KMS-11 (cell line): ENCODE data around the gene MTIF3.
A peak's percentile ranks its signal among the peaks of the same experiment; 100 is the strongest.

ENCODE experiments used
- H2AFZ ChIP-seq: fragments of 200-600 bp; sonication (generic); 2 replicates; pipeline ENCODE4 v1.6.1; 2016; ENCODE audit warnings: antibody characterized with exemption, mixed run types, low read depth
- H3K27ac ChIP-seq: fragments of 200-600 bp; sonication (generic); 2 replicates; pipeline ENCODE4 v1.6.1; 2016; ENCODE audit warnings: mild to moderate bottlenecking, mixed run types
- H3K27me3 ChIP-seq: fragments of 200-600 bp; sonication (generic); 2 replicates; pipeline ENCODE4 v1.6.1; 2017; ENCODE audit warnings: mild to moderate bottlenecking, low read depth, mixed run types, moderate library complexity; ENCODE audit not compliant: insufficient read depth
- H3K36me3 ChIP-seq: fragments of 200-600 bp; sonication (generic); 2 replicates; pipeline ENCODE4 v1.6.1; 2017; ENCODE audit warnings: mild to moderate bottlenecking, mixed run types; ENCODE audit not compliant: insufficient read depth
- H3K4me1 ChIP-seq: fragments of 200-600 bp; sonication (generic); 2 replicates; pipeline ENCODE4 v1.6.1; 2016; ENCODE audit warnings: mild to moderate bottlenecking, low read depth, mixed run types; ENCODE audit not compliant: poor library complexity, severe bottlenecking
- H3K4me2 ChIP-seq: fragments of 200-600 bp; sonication (generic); 2 replicates; pipeline ENCODE4 v1.7.0; 2016; ENCODE audit warnings: mild to moderate bottlenecking, mixed run types
- H3K4me3 ChIP-seq: fragments of 200-600 bp; sonication (generic); IDR thresholded peaks from 2 replicates; pipeline ENCODE4 v1.6.1; 2017; ENCODE audit warnings: low read depth, low read length, mixed read lengths; ENCODE audit not compliant: insufficient read depth
- H3K79me2 ChIP-seq: fragments of 200-600 bp; sonication (generic); 2 replicates; pipeline ENCODE4 v1.6.1; 2016; ENCODE audit warnings: low read depth, mixed run types; ENCODE audit not compliant: insufficient read depth
- H3K9ac ChIP-seq: fragments of 200-600 bp; sonication (generic); 2 replicates; pipeline ENCODE4 v1.6.1; 2016; ENCODE audit warnings: mild to moderate bottlenecking, mixed run types
- H4K20me1 ChIP-seq: fragments of 200-600 bp; sonication (generic); 2 replicates; pipeline ENCODE4 v1.6.1; 2016; ENCODE audit warnings: mild to moderate bottlenecking, mixed run types; ENCODE audit not compliant: insufficient read depth
- TF ChIP-seq, protein P1 (sequence below): fragments of 200-600 bp; sonication (generic); conservative IDR thresholded peaks from 2 replicates; pipeline ENCODE4 v1.6.1; 2017; ENCODE audit warnings: low read depth, mild to moderate bottlenecking, antibody characterized with exemption, low read length, moderate library complexity, mixed read lengths

The MTIF3 gene

DNA sequence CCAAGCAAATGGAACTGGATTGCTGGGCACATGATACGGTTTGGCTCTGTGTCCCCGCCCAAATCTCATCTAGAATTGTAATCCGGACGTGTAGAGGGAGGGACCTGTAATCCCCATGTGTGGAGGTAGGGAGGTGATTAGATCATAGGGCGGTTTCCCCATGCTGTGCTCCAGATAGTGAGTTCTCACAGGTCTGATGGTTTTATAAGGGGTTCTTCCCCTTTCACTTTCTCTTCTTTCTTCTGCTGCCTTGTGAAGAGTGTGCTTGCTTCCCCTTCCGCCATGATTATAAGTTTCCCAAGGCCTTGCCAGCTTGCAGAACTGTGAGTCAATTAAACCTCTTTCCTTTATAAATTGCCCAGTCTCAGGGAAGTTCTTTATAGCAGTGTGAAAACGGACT lies 32.6 kb upstream of the MTIF3 start:
- H3K9ac ChIP-seq: no peak overlapping the region
- no peak overlapping the region for H3K4me2 ChIP-seq
- no peaks in the 10 kb centered on the region for H3K36me3 ChIP-seq
- H3K27ac ChIP-seq: no peak overlapping the region
- H4K20me1 ChIP-seq: no peaks in the 10 kb centered on the region
- no peaks in the 10 kb centered on the region for H3K27me3 ChIP-seq
- no peak overlapping the region for H3K4me3 ChIP-seq
- TF ChIP-seq, protein P1, sequence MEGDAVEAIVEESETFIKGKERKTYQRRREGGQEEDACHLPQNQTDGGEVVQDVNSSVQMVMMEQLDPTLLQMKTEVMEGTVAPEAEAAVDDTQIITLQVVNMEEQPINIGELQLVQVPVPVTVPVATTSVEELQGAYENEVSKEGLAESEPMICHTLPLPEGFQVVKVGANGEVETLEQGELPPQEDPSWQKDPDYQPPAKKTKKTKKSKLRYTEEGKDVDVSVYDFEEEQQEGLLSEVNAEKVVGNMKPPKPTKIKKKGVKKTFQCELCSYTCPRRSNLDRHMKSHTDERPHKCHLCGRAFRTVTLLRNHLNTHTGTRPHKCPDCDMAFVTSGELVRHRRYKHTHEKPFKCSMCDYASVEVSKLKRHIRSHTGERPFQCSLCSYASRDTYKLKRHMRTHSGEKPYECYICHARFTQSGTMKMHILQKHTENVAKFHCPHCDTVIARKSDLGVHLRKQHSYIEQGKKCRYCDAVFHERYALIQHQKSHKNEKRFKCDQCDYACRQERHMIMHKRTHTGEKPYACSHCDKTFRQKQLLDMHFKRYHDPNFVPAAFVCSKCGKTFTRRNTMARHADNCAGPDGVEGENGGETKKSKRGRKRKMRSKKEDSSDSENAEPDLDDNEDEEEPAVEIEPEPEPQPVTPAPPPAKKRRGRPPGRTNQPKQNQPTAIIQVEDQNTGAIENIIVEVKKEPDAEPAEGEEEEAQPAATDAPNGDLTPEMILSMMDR: no peak
- no peaks in the 10 kb centered on the region for H3K79me2 ChIP-seq
- H2AFZ ChIP-seq: no peak overlapping the region
- no peaks in the 10 kb centered on the region for H3K4me1 ChIP-seq

DNA sequence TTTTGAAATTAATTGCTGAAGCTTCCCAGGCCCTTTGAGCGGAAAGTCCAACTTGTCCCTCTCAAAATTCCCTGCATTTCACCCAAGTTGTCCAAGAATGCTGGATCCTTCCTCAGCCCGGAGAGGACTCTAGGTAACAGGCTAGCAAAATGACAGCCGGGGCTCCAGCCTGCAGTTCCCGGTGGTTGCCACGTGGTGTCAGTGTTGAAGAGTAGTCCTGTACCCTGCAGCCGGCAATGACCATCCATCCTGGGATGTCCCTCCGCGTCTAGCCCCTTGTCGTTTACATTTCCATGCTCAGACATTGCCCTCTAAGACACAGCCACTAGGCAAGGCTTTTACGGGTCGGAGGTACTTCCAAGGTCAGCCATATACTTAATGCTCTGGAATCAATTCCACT lies 31.4 kb upstream of the MTIF3 start:
- no peak overlapping the region for H3K4me3 ChIP-seq
- no peaks in the 10 kb centered on the region for H3K27me3 ChIP-seq
- H3K27ac ChIP-seq: no peak overlapping the region
- H2AFZ ChIP-seq: no peak overlapping the region
- TF ChIP-seq, protein P1: peak; percentile 73
- no peaks in the 10 kb centered on the region for H3K36me3 ChIP-seq
- no peaks in the 10 kb centered on the region for H3K4me1 ChIP-seq
- H3K4me2 ChIP-seq: no peak overlapping the region
- no peaks in the 10 kb centered on the region for H4K20me1 ChIP-seq
- H3K9ac ChIP-seq: no peak overlapping the region
- H3K79me2 ChIP-seq: no peaks in the 10 kb centered on the region

DNA sequence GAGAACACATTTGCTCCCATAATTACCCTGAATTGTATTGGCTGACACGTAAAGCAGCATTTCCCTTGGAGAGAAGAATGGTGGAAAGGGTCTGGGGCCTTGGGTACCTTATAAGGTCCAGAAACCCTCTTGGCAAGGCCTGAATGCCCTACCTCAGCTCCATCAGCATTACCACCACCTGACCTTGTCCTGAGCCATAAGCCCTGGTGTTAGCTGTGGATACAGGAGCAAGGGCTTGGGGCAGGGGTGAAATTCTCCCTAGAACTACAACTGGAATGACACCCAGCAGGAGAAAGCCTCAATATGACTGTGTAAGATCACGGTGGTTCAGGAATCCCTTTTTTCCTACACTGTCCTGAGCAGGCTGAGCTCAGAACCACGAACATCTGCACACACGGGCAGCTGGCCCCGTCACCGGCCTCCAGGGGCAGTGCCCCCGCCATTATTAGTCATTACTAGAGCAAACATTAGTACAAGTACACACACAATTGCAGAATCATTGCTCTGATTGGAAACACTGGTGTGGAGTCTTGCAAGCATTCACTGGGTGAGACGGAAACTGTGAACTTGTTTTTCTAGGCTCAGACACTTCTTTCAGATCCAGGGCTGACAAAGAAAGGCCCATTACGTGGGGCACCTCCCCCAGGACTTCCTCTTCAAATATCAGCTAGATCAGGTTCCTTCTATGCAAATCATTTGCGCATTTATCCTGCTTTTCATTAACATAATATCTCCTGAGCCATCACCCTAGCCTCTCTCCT lies 26.8 kb upstream of the MTIF3 start:
- no peaks in the 10 kb centered on the region for H3K4me1 ChIP-seq
- H3K36me3 ChIP-seq: no peaks in the 10 kb centered on the region
- H3K4me2 ChIP-seq: no peak overlapping the region
- no peak overlapping the region for H2AFZ ChIP-seq
- no peak overlapping the region for H3K4me3 ChIP-seq
- H3K27ac ChIP-seq: no peak overlapping the region
- H3K27me3 ChIP-seq: no peaks in the 10 kb centered on the region
- no peak overlapping the region for H3K9ac ChIP-seq
- H3K79me2 ChIP-seq: no peaks in the 10 kb centered on the region
- TF ChIP-seq, protein P1: no peak
- H4K20me1 ChIP-seq: no peaks in the 10 kb centered on the region

DNA sequence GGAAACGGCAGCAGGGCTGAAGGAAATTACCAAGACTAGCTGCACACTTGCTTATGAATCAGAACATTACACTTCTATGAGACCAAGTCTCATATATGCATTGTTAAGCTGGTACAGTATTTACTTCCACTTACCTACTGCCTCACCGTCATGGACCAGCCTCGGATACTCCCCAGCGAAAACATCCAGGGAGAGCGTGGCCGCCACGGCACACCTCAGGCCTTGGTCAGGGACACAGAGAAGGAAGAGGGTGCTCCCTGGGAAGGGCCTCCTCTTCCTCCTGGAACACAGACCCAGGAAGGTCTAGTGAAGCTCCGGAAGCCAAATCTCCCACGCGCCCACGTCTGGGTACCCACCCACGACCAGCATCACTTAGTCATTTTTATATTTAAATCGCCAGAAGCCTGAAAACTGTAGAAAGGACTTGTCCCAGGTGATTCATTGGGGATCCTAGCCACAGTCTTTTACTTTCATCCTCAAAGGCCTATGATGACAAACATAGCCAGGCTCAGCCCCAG lies 24.4 kb upstream of the MTIF3 start:
- Histone ChIP-seq H3K27ac (no peak overlapping the region), H3K4me1 (no peaks in the 10 kb centered on the region), H3K9ac (no peak overlapping the region), H3K4me2 (no peak overlapping the region), H3K27me3 (no peaks in the 10 kb centered on the region), H4K20me1 (no peaks in the 10 kb centered on the region), H3K36me3 (no peaks in the 10 kb centered on the region), H3K79me2 (no peaks in the 10 kb centered on the region), H3K4me3 (no peak overlapping the region), H2AFZ (no peak overlapping the region)
- TF ChIP-seq, protein P1: no peak
